ENCODE data around the gene NBDY.
"Not testable (repeated sequence)": the region's sequence is repeated elsewhere in the genome, so short reads cannot be mapped to it uniquely, and the experiment has no call there.

NBDY gene

GRCh38 chrX:56802921-56803849 is 74.1 kb downstream of the NBDY start:
- peak; percentile 47 for TF ChIP-seq CTCF (IDR thresholded peaks at IDR 0.05; ENCODE audit: insufficient read depth, low read length, poor library complexity, severe bottlenecking)
- Histone ChIP-seq H3K27me3 (replicated peaks; ENCODE audit: control insufficient read depth, insufficient read depth, low read length) (no peaks in the 10 kb centered on the region), H3K36me3 (ENCODE audit: control insufficient read depth, insufficient read depth, low read length) (peaks cover 2% of the 10 kb centered on the region; the same call in 1 of the 2 replicates), H3K4me3 (replicated peaks; ENCODE audit: low read depth, low read length) (peak overlapping the region; percentile 55)
- peak; percentile 62 for DNase-seq (ENCODE audit: extremely low read depth, insufficient read length)

- TF ChIP-seq CTCF (IDR thresholded peaks at IDR 0.05; ENCODE audit: insufficient read depth, low read length, poor library complexity, severe bottlenecking), result no peak
- H3K4me3 ChIP-seq (replicated peaks; ENCODE audit: low read depth, low read length), result no peak overlapping the region
- H3K27me3 ChIP-seq (replicated peaks; ENCODE audit: control insufficient read depth, insufficient read depth, low read length), result no peaks in the 10 kb centered on the region
- DNase-seq (ENCODE audit: extremely low read depth, insufficient read length), result no peak
- H3K36me3 ChIP-seq (ENCODE audit: control insufficient read depth, insufficient read depth, low read length), result no peaks in the 10 kb centered on the region
Observed at GRCh38 chrX:56803850-56804681, 75.0 kb downstream of the NBDY start.

GRCh38 chrX:56804867-56805266 is 75.8 kb downstream of the NBDY start:
- no peak for TF ChIP-seq CTCF (IDR thresholded peaks at IDR 0.05; ENCODE audit: insufficient read depth, low read length, poor library complexity, severe bottlenecking)
- DNase-seq (ENCODE audit: extremely low read depth, insufficient read length), result no peak
- Histone ChIP-seq H3K36me3 (ENCODE audit: control insufficient read depth, insufficient read depth, low read length) (no peaks in the 10 kb centered on the region), H3K4me3 (replicated peaks; ENCODE audit: low read depth, low read length) (no peak overlapping the region), H3K27me3 (replicated peaks; ENCODE audit: control insufficient read depth, insufficient read depth, low read length) (no peaks in the 10 kb centered on the region)

- Histone ChIP-seq H3K36me3 (ENCODE audit: control insufficient read depth, insufficient read depth, low read length) (no peaks in the 10 kb centered on the region), H3K4me3 (replicated peaks; ENCODE audit: low read depth, low read length) (no peak overlapping the region), H3K27me3 (replicated peaks; ENCODE audit: control insufficient read depth, insufficient read depth, low read length) (no peaks in the 10 kb centered on the region)
- no peak for DNase-seq (ENCODE audit: extremely low read depth, insufficient read length)
- TF ChIP-seq CTCF (IDR thresholded peaks at IDR 0.05; ENCODE audit: insufficient read depth, low read length, poor library complexity, severe bottlenecking), result no peak
Observed at GRCh38 chrX:56805399-56805798, 76.4 kb downstream of the NBDY start.

GRCh38 chrX:56806176-56806575 is 77.1 kb downstream of the NBDY start:
- not testable (repeated sequence) for H3K27me3 ChIP-seq (replicated peaks; ENCODE audit: control insufficient read depth, insufficient read depth, low read length); H3K36me3 ChIP-seq (ENCODE audit: control insufficient read depth, insufficient read depth, low read length); DNase-seq (ENCODE audit: extremely low read depth, insufficient read length); H3K4me3 ChIP-seq (replicated peaks; ENCODE audit: low read depth, low read length)

- TF ChIP-seq CTCF (IDR thresholded peaks at IDR 0.05; ENCODE audit: insufficient read depth, low read length, poor library complexity, severe bottlenecking), result no peak
- no peak for DNase-seq (ENCODE audit: extremely low read depth, insufficient read length)
- H3K27me3 ChIP-seq (replicated peaks; ENCODE audit: control insufficient read depth, insufficient read depth, low read length), result no peaks in the 10 kb centered on the region
- H3K36me3 ChIP-seq (ENCODE audit: control insufficient read depth, insufficient read depth, low read length), result no peaks in the 10 kb centered on the region
- H3K4me3 ChIP-seq (replicated peaks; ENCODE audit: low read depth, low read length), result no peak overlapping the region
Observed at GRCh38 chrX:56811599-56811998, 82.6 kb downstream of the NBDY start.
